ENCODE data around the gene ABHD8. TPM values are rescaled to one million over a fixed set of nuclear protein-coding genes. Genes with fewer than 3 reads are reported as not detected.
"Not testable (repeated sequence)": the region's sequence is repeated elsewhere in the genome, so short reads cannot be mapped to it uniquely, and the experiment has no call there.

Gene ABHD8
- total and polyA plus RNA-seq, 3 experiments from 2014 or later, result 5.2 to 8.3 (median 6.0) TPM

DNA sequence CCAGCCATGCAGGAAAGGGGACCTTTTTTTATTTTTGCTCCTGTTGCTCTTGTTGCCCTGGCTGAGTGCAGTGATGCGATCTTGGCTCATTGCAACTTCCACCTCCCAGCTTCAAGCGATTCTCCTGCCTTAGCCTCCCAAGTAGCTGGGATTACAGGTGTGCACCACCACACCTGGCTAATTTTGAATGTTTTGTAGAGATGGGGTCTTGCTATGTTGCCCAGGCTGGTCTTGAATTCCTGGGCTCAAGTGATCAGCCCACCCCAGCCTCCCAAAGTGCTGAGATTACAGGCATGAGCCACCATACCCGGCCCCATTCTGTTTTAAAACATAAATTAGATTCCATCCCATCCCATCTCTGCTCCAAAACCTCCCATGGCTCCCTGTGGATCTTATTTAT lies 28.3 kb downstream of the ABHD8 start:
- H3K4me1 ChIP-seq (ENCODE audit: insufficient read depth, low read length); H3K27ac ChIP-seq (ENCODE audit: low read depth, low read length); H3K9me3 ChIP-seq (ENCODE audit: low read length); H3K27me3 Mint-ChIP-seq; CTCF ChIA-PET; H3K4me3 Mint-ChIP-seq; H3K27me3 ChIP-seq (ENCODE audit: insufficient read depth, low read length, poor library complexity, severe bottlenecking); DNase-seq; H3K4me1 Mint-ChIP-seq; H3K27ac Mint-ChIP-seq; H3K4me3 ChIP-seq (ENCODE audit: low read length); H3K9me3 Mint-ChIP-seq: not testable (repeated sequence)
- peaks cover 33% of the 10 kb centered on the region for H3K36me3 ChIP-seq (ENCODE audit: insufficient read depth, low read length)
- peaks cover 0 to 66% (median 12%) of the 10 kb centered on the region in 3 donors for H3K36me3 Mint-ChIP-seq
- POLR2A ChIA-PET, result interaction anchor here (0.7 kb wide), 1 partner anchor 110 kb away, joined by 4 read pairs; no protein-coding TSS in a partner anchor

DNA sequence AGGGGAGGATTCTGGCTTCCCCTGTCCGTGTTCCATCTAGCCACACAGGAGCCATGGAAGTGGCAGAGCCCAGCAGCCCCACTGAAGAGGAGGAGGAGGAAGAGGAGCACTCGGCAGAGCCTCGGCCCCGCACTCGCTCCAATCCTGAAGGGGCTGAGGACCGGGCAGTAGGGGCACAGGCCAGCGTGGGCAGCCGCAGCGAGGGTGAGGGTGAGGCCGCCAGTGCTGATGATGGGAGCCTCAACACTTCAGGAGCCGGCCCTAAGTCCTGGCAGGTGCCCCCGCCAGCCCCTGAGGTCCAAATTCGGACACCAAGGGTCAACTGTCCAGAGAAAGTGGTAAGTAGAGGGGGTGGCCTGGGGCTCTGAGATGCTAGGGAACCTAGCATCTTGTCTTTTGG lies 34.5 kb downstream of the ABHD8 start:
- Histone ChIP-seq H3K4me3 (ENCODE audit: low read length) (no peak overlapping the region), H3K36me3 (ENCODE audit: insufficient read depth, low read length) (peaks cover 11% of the 10 kb centered on the region), H3K27me3 (ENCODE audit: insufficient read depth, low read length, poor library complexity, severe bottlenecking) (no peaks in the 10 kb centered on the region), H3K9me3 (ENCODE audit: low read length) (no peaks in the 10 kb centered on the region), H3K4me1 (ENCODE audit: insufficient read depth, low read length) (peaks cover 21% of the 10 kb centered on the region), H3K27ac (ENCODE audit: low read depth, low read length) (no peak overlapping the region)
- DNase-seq, result no peak
- no peaks in the 10 kb centered on the region for H3K9me3 Mint-ChIP-seq
- ChIA-PET POLR2A (interaction anchor here (0.7 kb wide), 2 partner anchors 40 to 1178 kb away, joined by 5 to 10 read pairs; no protein-coding TSS in a partner anchor), CTCF (no interaction called here)
- H3K27ac Mint-ChIP-seq, result no peak overlapping the region
- no peaks in the 10 kb centered on the region for H3K27me3 Mint-ChIP-seq
- H3K4me1 Mint-ChIP-seq, result peaks cover 16 to 25% (median 18%) of the 10 kb centered on the region in 3 donors
- peak overlapping the region in 5 of 7 donors; percentile 24 to 81 (median 66) for H3K4me3 Mint-ChIP-seq
- H3K36me3 Mint-ChIP-seq, result peaks cover 0 to 36% (median 5%) of the 10 kb centered on the region in 3 donors

DNA sequence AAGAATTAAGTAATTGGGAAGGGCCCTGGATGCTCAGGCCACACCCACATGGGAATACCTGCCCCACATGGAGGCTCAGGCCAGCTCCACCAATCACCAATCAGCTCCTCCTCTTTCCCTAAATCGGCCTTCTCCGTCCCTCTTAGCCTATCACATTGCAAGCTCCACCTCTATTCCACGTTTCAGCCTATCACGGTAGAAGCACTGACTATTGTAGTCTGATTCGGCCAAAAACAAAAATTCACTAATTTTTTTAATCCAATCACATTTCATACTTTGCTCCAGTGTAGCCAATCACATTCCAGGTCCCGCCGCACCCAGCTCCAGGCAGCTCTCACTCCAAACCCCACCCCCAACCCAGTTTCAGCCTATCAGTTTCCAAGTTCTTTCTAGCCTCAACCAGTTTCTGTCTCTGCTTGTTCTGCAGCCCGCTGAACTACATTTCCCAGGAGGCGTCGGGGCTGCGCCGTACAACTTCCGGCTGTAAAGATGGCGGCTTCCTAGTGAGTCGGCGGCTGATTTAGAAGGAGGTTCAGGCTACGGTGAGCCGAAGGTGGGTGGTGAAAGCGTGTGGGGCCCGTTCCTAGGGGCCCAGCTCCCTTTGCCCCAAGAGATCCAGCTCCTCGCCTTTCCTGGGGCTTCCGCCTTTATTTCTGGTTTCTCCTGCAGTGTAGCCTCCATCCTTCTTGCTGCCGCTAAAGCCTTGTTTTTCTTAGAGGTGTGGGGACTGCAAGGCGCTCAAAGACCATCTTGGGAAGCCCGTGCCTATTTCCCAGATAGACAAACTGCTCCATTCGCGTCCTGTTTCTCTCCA lies 36.0 kb downstream of the ABHD8 start, which contains the start of gene BABAM1:
Gene BABAM1 (plus strand): TSS at position 469 of the 814 bp plus-strand sequence. CDS start 1,364 bp downstream, outside the sequence.
- H3K36me3 Mint-ChIP-seq, result peaks cover 0 to 29% (median 5%) of the 10 kb centered on the region in 3 donors
- H3K27me3 ChIP-seq (ENCODE audit: insufficient read depth, low read length, poor library complexity, severe bottlenecking), result no peaks in the 10 kb centered on the region
- peak within 1 kb of the TSS; percentile 77 to 90 (median 83) for H3K4me3 Mint-ChIP-seq
- H3K27me3 Mint-ChIP-seq, result no peaks in the 10 kb centered on the region
- peak within 1 kb of the TSS; percentile 73 to 92 (median 76) for H3K27ac Mint-ChIP-seq
- H3K9me3 Mint-ChIP-seq, result no peaks in the 10 kb centered on the region
- peaks cover 21% of the 10 kb centered on the region for H3K4me1 ChIP-seq (ENCODE audit: insufficient read depth, low read length)
- H3K9me3 ChIP-seq (ENCODE audit: low read length), result no peaks in the 10 kb centered on the region
- H3K4me1 Mint-ChIP-seq, result peaks cover 18 to 25% (median 18%) of the 10 kb centered on the region in 3 donors
- H3K4me3 ChIP-seq (ENCODE audit: low read length), result peak within 1 kb of the TSS; percentile 96
- peak within 1 kb of the TSS; percentile 85 for H3K27ac ChIP-seq (ENCODE audit: low read depth, low read length)
- POLR2A ChIA-PET, result interaction anchor here (0.5 to 2.2 kb wide), 11 partner anchors 14 to 193 kb away, joined by 3 to 7 read pairs (median 4); partner anchors contain the start of genes DDA1, OCEL1 and USE1
- H3K36me3 ChIP-seq (ENCODE audit: insufficient read depth, low read length), result peaks cover 8% of the 10 kb centered on the region
- peak; percentile 87 to 98 (median 96) for DNase-seq
- CTCF ChIA-PET, result interaction anchor here (0.8 to 11.2 kb wide), 10 partner anchors 16 to 200 kb away, joined by 3 to 93 read pairs (median 4); partner anchors contain the start of genes ABHD8 and ANKLE1

DNA sequence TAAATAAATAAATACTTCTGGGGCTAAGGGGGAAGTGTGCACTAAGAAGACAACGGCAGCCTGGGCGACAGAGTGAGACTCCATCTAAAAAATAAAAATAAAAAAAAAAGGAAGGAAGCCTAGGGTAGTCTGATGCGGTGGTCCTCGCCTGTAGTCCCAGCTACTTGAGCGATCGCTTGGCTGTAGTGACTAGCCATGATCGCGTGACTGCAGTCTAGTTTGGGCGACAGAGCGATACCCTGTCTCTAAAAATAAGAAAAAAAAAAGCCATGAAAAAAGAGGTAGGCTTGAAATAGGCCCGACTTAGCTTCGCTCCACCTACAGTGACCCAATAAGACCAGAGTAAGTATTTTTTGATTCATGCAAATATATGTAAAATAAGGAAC lies 36.6 kb downstream of the ABHD8 start:
- ChIA-PET POLR2A (interaction anchor here (0.5 to 2.2 kb wide), 10 partner anchors 14 to 192 kb away, joined by 3 to 7 read pairs (median 4); partner anchors contain the start of genes DDA1, OCEL1 and USE1), CTCF (interaction anchor here (0.7 to 11.2 kb wide), 9 partner anchors 17 to 200 kb away, joined by 3 to 93 read pairs (median 3); partner anchors contain the start of genes ABHD8 and ANKLE1)
- Mint-ChIP-seq H3K27ac (peak overlapping the region; percentile 73 to 92 (median 76)), H3K27me3 (no peaks in the 10 kb centered on the region), H3K4me3 (peak overlapping the region; percentile 77 to 90 (median 83)), H3K36me3 (peaks cover 0 to 25% (median 5%) of the 10 kb centered on the region in 3 donors), H3K4me1 (peaks cover 18 to 25% (median 18%) of the 10 kb centered on the region in 3 donors), H3K9me3 (no peaks in the 10 kb centered on the region)
- Histone ChIP-seq H3K4me1 (ENCODE audit: insufficient read depth, low read length) (peaks cover 21% of the 10 kb centered on the region), H3K9me3 (ENCODE audit: low read length) (no peaks in the 10 kb centered on the region), H3K27ac (ENCODE audit: low read depth, low read length) (no peak overlapping the region), H3K36me3 (ENCODE audit: insufficient read depth, low read length) (peaks cover 7% of the 10 kb centered on the region), H3K27me3 (ENCODE audit: insufficient read depth, low read length, poor library complexity, severe bottlenecking) (no peaks in the 10 kb centered on the region), H3K4me3 (ENCODE audit: low read length) (no peak overlapping the region)
- no peak for DNase-seq

DNA sequence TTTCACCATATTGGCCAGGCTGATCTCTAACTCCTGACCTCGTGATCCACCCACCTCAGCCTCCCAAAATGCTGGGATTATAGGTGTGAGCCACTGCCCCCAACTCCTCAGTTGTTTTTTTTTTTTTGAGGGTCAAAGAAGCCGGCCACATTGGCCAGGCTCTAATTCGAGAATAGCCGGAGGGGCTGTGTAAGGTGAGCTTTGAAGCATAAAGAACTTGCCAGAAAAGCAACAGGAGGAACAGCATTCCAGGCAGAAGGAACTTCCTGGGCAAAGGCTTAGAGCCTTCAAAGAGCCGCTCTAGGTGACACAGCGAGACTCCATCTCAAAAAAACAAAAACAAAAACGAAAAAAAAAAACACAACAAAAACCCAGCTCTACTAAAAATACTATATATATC lies 37.2 kb downstream of the ABHD8 start:
- POLR2A ChIA-PET, result interaction anchor here (0.7 to 2.2 kb wide), 4 partner anchors 24 to 189 kb away, joined by 4 to 7 read pairs (median 5); partner anchors contain the start of gene OCEL1
- CTCF ChIA-PET, result interaction anchor here (0.7 to 11.2 kb wide), 7 partner anchors 16 to 197 kb away, joined by 3 to 93 read pairs (median 4); partner anchors contain the start of gene ANKLE1
- Mint-ChIP-seq H3K4me1 (peaks cover 19 to 26% (median 19%) of the 10 kb centered on the region in 3 donors), H3K4me3 (peak overlapping the region in 1 of 7 donors; percentile 56), H3K36me3 (peaks cover 0 to 20% (median 2%) of the 10 kb centered on the region in 3 donors), H3K27me3 (no peaks in the 10 kb centered on the region), H3K9me3 (no peaks in the 10 kb centered on the region), H3K27ac (no peak overlapping the region)
- Histone ChIP-seq H3K27me3 (ENCODE audit: insufficient read depth, low read length, poor library complexity, severe bottlenecking) (no peaks in the 10 kb centered on the region), H3K4me3 (ENCODE audit: low read length) (no peak overlapping the region), H3K36me3 (ENCODE audit: insufficient read depth, low read length) (peaks cover 2% of the 10 kb centered on the region), H3K9me3 (ENCODE audit: low read length) (no peaks in the 10 kb centered on the region), H3K27ac (ENCODE audit: low read depth, low read length) (no peak overlapping the region), H3K4me1 (ENCODE audit: insufficient read depth, low read length) (peaks cover 21% of the 10 kb centered on the region)
- DNase-seq, result no peak

DNA sequence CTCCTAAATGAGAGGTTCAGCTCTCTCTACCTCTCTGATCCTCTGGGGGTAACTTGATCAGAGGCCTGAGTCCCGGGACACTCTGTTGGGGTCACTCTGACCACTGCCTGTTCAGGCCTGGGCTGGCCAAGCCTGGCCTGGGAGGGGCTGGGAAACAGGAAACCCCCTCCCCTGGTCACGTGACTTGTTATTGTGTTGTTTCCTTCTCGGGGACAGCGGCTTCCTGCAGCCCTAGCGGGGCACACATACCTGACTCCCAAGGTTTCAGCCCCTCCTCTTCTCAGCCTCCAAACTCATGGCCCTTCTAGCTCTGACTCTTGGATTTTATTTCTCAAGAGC lies 38.6 kb downstream of the ABHD8 start, which contains the start of gene USHBP1:
Gene USHBP1 (minus strand): TSS at position 105 of the 339 bp plus-strand sequence. CDS start 446 bp downstream, outside the sequence.
- Mint-ChIP-seq H3K9me3 (no peaks in the 10 kb centered on the region), H3K4me3 (peak within 1 kb of the TSS in 1 of 7 donors; percentile 54), H3K27me3 (no peaks in the 10 kb centered on the region), H3K27ac (peak within 1 kb of the TSS in 1 of 8 donors; percentile 83), H3K36me3 (peaks cover 0 to 15% (median 0%) of the 10 kb centered on the region in 3 donors), H3K4me1 (peaks cover 23 to 31% (median 25%) of the 10 kb centered on the region in 3 donors)
- ChIA-PET POLR2A (no interaction called here), CTCF (interaction anchor here (1.5 to 11.2 kb wide), 4 partner anchors 15 to 29 kb away, joined by 3 to 93 read pairs (median 4); partner anchors contain the start of gene ANKLE1)
- H3K27ac ChIP-seq (ENCODE audit: low read depth, low read length), result no peak within 1 kb of the TSS
- DNase-seq, result no peak
- H3K4me3 ChIP-seq (ENCODE audit: low read length), result no peak within 1 kb of the TSS
- H3K27me3 ChIP-seq (ENCODE audit: insufficient read depth, low read length, poor library complexity, severe bottlenecking), result no peaks in the 10 kb centered on the region
- peaks cover 21% of the 10 kb centered on the region for H3K4me1 ChIP-seq (ENCODE audit: insufficient read depth, low read length)
- no peaks in the 10 kb centered on the region for H3K9me3 ChIP-seq (ENCODE audit: low read length)
- H3K36me3 ChIP-seq (ENCODE audit: insufficient read depth, low read length), result no peaks in the 10 kb centered on the region

DNA sequence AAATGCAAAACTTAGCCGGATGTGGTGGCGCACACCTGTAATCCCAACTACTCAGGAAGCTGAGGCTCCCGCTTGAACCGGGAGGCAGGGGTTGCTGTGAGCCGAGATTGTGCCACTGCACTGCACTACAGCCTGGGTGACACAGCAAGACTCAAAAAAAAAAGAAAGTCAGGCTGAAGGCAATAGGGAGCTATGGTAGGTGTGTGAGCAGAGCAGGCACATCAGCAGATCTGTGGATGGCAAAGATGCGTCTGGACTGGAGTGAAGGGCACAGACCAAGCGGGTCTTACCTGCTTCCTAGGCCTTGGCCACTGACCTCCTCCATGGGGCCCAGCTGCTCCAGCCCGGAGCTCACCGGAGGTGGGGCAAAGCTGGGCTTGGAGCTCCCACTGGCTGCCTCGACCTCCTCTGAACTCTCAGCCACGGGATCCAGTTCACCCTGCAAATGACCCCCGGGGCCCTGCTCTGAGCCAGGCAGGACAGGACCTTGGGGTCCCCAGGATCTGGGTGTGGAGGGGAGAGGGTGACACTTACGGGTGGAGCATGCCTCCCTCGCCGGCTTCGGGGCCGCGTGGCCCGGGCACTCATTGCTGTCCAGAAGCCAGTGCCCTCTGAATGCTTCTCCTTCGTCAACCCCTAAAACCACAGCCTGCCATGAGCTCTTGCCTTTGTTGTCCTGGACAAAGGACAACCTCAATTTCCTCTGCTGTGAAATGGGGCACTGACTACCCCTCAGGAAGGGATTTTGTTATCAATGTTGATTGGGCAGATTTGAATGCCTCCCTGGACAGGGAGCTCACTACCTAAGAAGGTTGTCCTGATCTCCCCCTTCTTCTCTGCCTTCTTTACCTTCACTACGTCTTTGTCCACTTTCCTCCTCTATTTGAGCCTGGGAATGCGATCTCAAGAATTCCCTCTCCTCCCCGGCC lies 39.2 kb downstream of the ABHD8 start:
- POLR2A ChIA-PET, result no interaction called here
- H3K36me3 ChIP-seq (ENCODE audit: insufficient read depth, low read length), result no peaks in the 10 kb centered on the region
- H3K4me1 ChIP-seq (ENCODE audit: insufficient read depth, low read length), result peaks cover 21% of the 10 kb centered on the region
- Mint-ChIP-seq H3K27me3 (no peaks in the 10 kb centered on the region), H3K4me3 (peak overlapping the region in 1 of 7 donors; percentile 54), H3K27ac (peak overlapping the region in 1 of 8 donors; percentile 83), H3K4me1 (peaks cover 22 to 31% (median 25%) of the 10 kb centered on the region in 3 donors), H3K36me3 (peaks cover 0 to 9% (median 0%) of the 10 kb centered on the region in 3 donors), H3K9me3 (no peaks in the 10 kb centered on the region)
- H3K27me3 ChIP-seq (ENCODE audit: insufficient read depth, low read length, poor library complexity, severe bottlenecking), result no peaks in the 10 kb centered on the region
- DNase-seq, result no peak
- CTCF ChIA-PET, result interaction anchor here (1.5 to 11.2 kb wide), 4 partner anchors 14 to 29 kb away, joined by 3 to 93 read pairs (median 4); partner anchors contain the start of gene ANKLE1
- H3K4me3 ChIP-seq (ENCODE audit: low read length), result no peak overlapping the region
- no peak overlapping the region for H3K27ac ChIP-seq (ENCODE audit: low read depth, low read length)
- no peaks in the 10 kb centered on the region for H3K9me3 ChIP-seq (ENCODE audit: low read length)

Data from CD8-positive, alpha-beta memory T cell (primary cell).